Activated T-helper 1 cell treated with anti-CD3 and anti-CD28 coated beads, Interleukin-12 subunit alpha, Interleukin-12 subunit beta, Interleukin-2, Interleukin-4 antibody, amounts not matched to agents 30 ng/mL and 10 ng/mL and 1 ng/mL, durations not matched to agents 14 hours and 24 hours and 36 hours (primary cell): ENCODE results near the gene ZNF507. TPM values are rescaled to one million over a fixed set of nuclear protein-coding genes. Genes with fewer than 3 reads are reported as not detected.
A peak's percentile ranks its signal among the peaks of the same experiment; 100 is the strongest.

Source experiments
- DNase-seq: peaks from one replicate; pipeline ENCODE4 v3.0.0; 2021; ENCODE audit warnings: low spot score
- H3K27ac Mint-ChIP-seq: one replicate; pipeline ENCODE4 v1.8.0; 2021; ENCODE audit warnings: mild to moderate bottlenecking, mixed read lengths
- H3K27me3 Mint-ChIP-seq: one replicate; pipeline ENCODE4 v1.8.0; 2022; ENCODE audit warnings: mild to moderate bottlenecking, moderate library complexity, mixed read lengths; ENCODE audit not compliant: insufficient read depth
- H3K36me3 Mint-ChIP-seq: one replicate; pipeline ENCODE4 v1.8.0; 2021; ENCODE audit warnings: low read depth, mixed read lengths
- H3K4me1 Mint-ChIP-seq: one replicate; pipeline ENCODE4 v1.8.0; 2021; ENCODE audit warnings: low read depth, mixed read lengths
- H3K4me3 Mint-ChIP-seq: one replicate; pipeline ENCODE4 v1.8.0; 2021; ENCODE audit warnings: mild to moderate bottlenecking, moderate library complexity, mixed read lengths
- H3K9me3 Mint-ChIP-seq: one replicate; pipeline ENCODE4 v1.8.0; 2021; ENCODE audit warnings: mixed read lengths
- intact Hi-C: fragments of 100-400 bp; cut with micrococcal nuclease; formaldehyde crosslinking; loops from one replicate; pipeline ENCODE4 v1.15.1; 2024
- total RNA-seq: library from RNA; stranded (reverse); gene quantifications from 2 replicates; pipeline ENCODE4 v1.2.3, GENCODE V29; 2022

ZNF507 gene
- 32.4 and 34.8 TPM in 2 replicates for total RNA-seq

DNA sequence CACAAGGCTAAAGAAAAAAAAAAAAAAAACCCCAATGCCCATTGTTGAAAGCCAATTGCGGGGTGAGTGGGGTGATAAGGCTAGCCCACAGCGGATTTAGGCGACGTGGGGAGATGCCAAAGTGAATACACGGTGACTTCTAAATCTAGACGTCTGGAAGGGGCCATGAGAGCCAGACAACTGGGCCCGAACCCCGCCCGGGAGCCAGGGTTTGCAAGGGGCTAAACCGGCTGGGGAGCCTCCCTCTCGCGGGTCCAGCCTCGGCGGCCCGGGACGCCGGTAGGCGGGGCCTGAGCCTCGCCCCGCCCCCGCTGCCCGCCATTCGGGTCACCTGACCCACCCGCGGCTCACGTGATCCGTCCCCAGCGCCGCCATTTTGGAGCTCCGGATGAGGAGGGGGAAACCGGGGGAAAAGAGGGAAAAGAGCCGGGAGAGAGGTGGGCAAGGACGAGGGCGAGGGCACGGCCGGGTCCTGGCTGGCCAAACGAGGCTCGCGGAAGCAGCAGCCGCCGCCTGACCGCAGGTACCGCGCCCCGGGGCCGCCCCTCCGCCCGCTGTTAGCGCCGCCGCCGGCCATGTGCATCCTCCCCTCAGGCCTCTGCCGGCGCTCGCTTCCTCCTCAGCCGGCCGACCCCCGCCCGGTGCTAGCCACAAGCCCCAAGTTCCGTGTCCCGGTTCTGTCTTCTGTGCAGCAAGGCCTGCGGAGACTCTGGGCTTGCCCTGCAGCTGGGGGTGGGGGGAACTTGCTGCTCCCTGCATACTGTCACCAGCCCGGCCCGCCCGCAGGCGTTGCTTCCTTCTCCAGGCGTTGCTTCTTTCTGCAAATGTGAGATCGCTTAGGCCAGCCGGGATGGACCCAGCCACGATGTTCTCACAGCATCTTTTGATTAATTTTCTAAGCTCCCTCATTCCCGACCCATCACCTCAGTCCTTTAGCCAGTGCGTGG lies at the start of gene ZNF507:
Gene ZNF507 (plus strand): TSS at position 350 of the 947 bp plus-strand sequence. CDS start 7,221 bp downstream, outside the sequence.
- DNase-seq: peak; percentile 82
- Mint-ChIP-seq H3K27me3 (peaks cover 7% of the 10 kb centered on the region), H3K4me3 (peak within 1 kb of the TSS; percentile 96), H3K4me1 (peaks cover 40% of the 10 kb centered on the region), H3K36me3 (peaks cover 28% of the 10 kb centered on the region), H3K27ac (peak within 1 kb of the TSS; percentile 96), H3K9me3 (no peaks in the 10 kb centered on the region)
- intact Hi-C loops: loop anchor here (1.0 to 10.0 kb wide), 4 partner anchors 60 to 1829 kb away; partner anchors contain the start of genes DPY19L3, LSM14A, NUDT19 and PDCD5

DNA sequence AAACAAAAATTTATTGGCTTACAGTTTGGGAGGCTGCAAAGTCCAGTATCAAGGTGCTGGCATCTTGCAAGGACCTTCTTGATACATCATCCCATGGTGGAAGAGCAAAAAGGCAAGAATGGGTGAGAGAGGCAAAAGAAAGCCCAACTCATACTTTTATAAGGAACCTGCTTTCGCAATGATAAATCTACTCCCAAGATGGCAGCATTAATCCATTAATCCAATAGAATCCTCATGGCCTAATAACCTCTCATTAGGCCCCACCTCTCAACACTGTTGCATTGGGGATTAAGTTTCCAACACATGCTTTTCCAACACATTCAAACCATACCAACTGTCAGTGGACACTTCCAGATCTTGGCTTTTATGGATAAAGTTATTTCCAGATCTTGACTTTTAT lies 48.7 kb upstream of the ZNF507 start:
- DNase-seq: no peak
- Mint-ChIP-seq H3K9me3 (no peaks in the 10 kb centered on the region), H3K4me3 (no peak overlapping the region), H3K36me3 (no peaks in the 10 kb centered on the region), H3K27me3 (peaks cover 8% of the 10 kb centered on the region), H3K27ac (no peak overlapping the region), H3K4me1 (no peaks in the 10 kb centered on the region)
- intact Hi-C loops: no loop called here

GRCh38 chr19:32302778-32303177 lies 42.6 kb upstream of the ZNF507 start:
- Mint-ChIP-seq H3K36me3 (no peaks in the 10 kb centered on the region), H3K9me3 (peaks cover 9% of the 10 kb centered on the region), H3K27me3 (peaks cover 8% of the 10 kb centered on the region), H3K4me3 (no peak overlapping the region), H3K27ac (no peak overlapping the region), H3K4me1 (no peaks in the 10 kb centered on the region)
- intact Hi-C loops: no loop called here
- no peak for DNase-seq

DNA sequence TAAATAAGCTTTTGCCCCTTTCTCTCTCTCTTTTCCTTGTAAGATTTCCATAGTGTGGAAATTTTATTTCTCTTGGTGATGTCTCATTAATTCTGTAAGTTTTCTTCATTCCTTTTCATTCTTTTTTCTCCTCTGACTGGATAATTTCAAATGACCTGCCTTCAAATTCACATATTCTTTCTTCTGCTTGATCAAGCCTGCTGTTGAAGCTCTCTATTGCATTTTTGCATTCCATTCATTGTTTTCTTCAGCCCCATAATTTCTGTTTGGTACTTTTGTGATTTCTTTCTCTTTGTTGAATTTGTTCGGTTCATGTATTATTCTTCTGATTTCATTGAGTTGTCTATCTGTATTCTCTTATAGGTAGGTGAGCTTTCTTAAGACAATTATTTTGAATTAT lies 42.2 kb upstream of the ZNF507 start:
- Mint-ChIP-seq H3K4me3 (no peak overlapping the region), H3K9me3 (peaks cover 9% of the 10 kb centered on the region)
- intact Hi-C loops: no loop called here

DNA sequence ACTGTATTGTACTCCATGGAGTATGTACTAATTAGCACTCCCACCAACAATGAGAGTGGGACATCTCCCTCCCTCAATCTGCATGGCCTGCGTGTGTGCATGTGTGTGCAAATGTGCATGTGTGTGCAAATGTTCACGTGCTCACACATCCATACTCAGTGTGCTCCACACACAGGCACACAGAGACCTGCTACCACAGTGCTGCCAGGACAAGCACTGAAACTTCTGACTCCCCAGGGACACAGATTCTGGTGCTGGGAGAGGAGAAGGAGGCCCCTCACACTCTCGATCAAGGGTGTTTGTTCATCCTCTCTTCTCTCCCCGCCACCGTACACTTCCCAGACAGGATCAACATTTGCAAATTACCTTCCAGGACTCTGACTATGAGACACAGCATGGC lies 37.8 kb upstream of the ZNF507 start:
- Mint-ChIP-seq H3K4me1 (no peaks in the 10 kb centered on the region), H3K9me3 (peaks cover 9% of the 10 kb centered on the region), H3K27me3 (no peaks in the 10 kb centered on the region), H3K36me3 (no peaks in the 10 kb centered on the region), H3K27ac (no peak overlapping the region), H3K4me3 (no peak overlapping the region)
- intact Hi-C loops: no loop called here
- no peak for DNase-seq

More for the DNA sequence above, 42.2 kb upstream of the ZNF507 start:
- no peak for DNase-seq
- H3K4me1 Mint-ChIP-seq: no peaks in the 10 kb centered on the region
- no peak overlapping the region for H3K27ac Mint-ChIP-seq
- peaks cover 8% of the 10 kb centered on the region for H3K27me3 Mint-ChIP-seq
- H3K36me3 Mint-ChIP-seq: no peaks in the 10 kb centered on the region

- Mint-ChIP-seq H3K36me3 (no peaks in the 10 kb centered on the region), H3K27ac (no peak overlapping the region), H3K27me3 (no peaks in the 10 kb centered on the region), H3K9me3 (peaks cover 1% of the 10 kb centered on the region), H3K4me1 (no peaks in the 10 kb centered on the region), H3K4me3 (no peak overlapping the region)
- no peak for DNase-seq
- intact Hi-C loops: no loop called here
Observed at GRCh38 chr19:32308431-32309077, 36.9 kb upstream of the ZNF507 start.

DNA sequence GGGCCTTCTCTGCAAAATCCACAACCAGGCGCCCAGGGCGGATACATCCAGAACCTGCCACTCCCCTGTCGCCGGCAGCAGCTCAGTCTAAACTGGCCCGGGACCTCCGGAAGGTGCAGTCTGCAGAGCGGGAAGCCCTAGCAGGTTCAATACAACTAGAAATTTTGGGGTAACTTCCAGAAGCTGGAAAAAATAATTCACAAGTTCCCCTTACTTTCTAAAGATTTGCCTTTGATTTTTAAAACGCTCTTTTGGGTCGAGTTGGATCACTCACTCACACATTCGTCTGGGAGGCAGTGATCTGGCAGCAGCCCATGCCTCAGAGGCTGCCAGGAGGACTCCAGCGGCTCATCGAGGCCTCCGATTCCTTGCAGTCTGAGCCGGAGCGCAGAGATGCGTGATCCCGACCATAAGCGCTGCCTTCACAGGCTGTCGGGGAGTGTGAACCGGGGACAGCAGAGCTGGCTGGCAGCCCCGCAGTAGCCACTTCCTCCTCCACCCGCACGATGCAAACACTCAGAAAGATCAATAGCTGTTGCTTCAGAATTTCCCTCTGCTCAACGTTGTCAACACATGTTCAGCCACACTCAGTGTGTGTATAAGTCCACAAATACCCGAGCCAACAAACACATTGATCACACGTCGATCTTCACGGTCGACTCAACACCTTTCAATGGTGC lies 35.6 kb upstream of the ZNF507 start:
- no peak for DNase-seq
- intact Hi-C loops: no loop called here
- no peaks in the 10 kb centered on the region for H3K4me1 Mint-ChIP-seq
- no peaks in the 10 kb centered on the region for H3K36me3 Mint-ChIP-seq
- no peak overlapping the region for H3K4me3 Mint-ChIP-seq
- no peaks in the 10 kb centered on the region for H3K9me3 Mint-ChIP-seq
- H3K27me3 Mint-ChIP-seq: no peaks in the 10 kb centered on the region
- H3K27ac Mint-ChIP-seq: no peak overlapping the region

DNA sequence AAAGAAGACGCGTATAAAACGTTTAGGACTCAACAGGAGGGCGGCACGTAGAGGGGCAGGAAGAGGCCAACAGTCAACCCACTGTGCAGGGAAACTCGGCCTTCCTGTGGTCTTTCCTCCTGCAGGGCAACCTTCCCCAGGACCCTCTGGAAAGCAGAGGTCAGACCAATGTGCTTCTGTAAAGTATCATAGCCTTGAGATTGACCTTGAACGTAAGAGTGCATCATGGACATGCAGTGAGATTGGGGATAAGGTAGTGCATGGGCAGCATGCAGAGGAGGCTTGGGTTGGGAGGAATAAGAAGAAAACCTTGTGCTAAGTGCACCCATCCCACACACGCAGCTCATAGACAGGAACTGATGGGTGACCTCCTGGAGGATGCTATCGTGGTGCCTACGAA lies 34.0 kb upstream of the ZNF507 start:
- H3K27ac Mint-ChIP-seq: no peak overlapping the region
- H3K36me3 Mint-ChIP-seq: no peaks in the 10 kb centered on the region
- no peak for DNase-seq
- H3K9me3 Mint-ChIP-seq: no peaks in the 10 kb centered on the region
- no peaks in the 10 kb centered on the region for H3K4me1 Mint-ChIP-seq
- peaks cover 4% of the 10 kb centered on the region for H3K27me3 Mint-ChIP-seq
- intact Hi-C loops: no loop called here
- H3K4me3 Mint-ChIP-seq: no peak overlapping the region

- no peak for DNase-seq
- Mint-ChIP-seq H3K27ac (no peak overlapping the region), H3K36me3 (no peaks in the 10 kb centered on the region), H3K4me1 (no peaks in the 10 kb centered on the region), H3K27me3 (peaks cover 7% of the 10 kb centered on the region), H3K9me3 (no peaks in the 10 kb centered on the region), H3K4me3 (no peak overlapping the region)
- intact Hi-C loops: no loop called here
Observed at GRCh38 chr19:32313569-32314265, 31.7 kb upstream of the ZNF507 start.

- no peak for DNase-seq
- Mint-ChIP-seq H3K4me3 (no peak overlapping the region), H3K27ac (no peak overlapping the region), H3K9me3 (no peaks in the 10 kb centered on the region), H3K4me1 (no peaks in the 10 kb centered on the region), H3K27me3 (peaks cover 7% of the 10 kb centered on the region), H3K36me3 (no peaks in the 10 kb centered on the region)
- intact Hi-C loops: no loop called here
Observed at GRCh38 chr19:32316034-32316433, 29.4 kb upstream of the ZNF507 start.

DNA sequence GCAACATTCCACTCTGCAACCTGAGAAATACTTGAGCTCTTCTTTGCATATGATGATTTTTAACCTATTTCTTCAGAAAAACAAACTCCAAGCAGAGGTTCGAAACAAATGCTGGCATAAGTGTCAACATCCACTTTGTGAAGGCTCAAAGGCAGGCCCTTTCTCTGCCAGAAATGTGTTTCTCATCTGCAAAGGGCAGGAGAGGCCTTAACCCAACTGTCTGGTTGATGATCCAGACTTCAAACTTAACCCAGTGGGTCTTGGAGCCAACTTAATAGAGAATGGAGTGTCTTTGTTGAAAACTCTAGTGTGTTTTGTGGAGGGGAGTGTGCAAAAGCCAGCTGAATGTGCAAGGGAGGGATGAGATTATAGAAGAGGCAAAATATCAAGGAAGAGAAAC lies 28.3 kb upstream of the ZNF507 start:
- intact Hi-C loops: no loop called here
- Mint-ChIP-seq H3K9me3 (no peaks in the 10 kb centered on the region), H3K36me3 (no peaks in the 10 kb centered on the region), H3K27ac (no peak overlapping the region), H3K4me1 (no peaks in the 10 kb centered on the region), H3K4me3 (no peak overlapping the region), H3K27me3 (peaks cover 10% of the 10 kb centered on the region)
- DNase-seq: no peak

- H3K4me1 Mint-ChIP-seq: no peaks in the 10 kb centered on the region
- peaks cover 10% of the 10 kb centered on the region for H3K27me3 Mint-ChIP-seq
- no peak for DNase-seq
- no peak overlapping the region for H3K27ac Mint-ChIP-seq
- H3K9me3 Mint-ChIP-seq: no peaks in the 10 kb centered on the region
- intact Hi-C loops: no loop called here
- no peaks in the 10 kb centered on the region for H3K36me3 Mint-ChIP-seq
- H3K4me3 Mint-ChIP-seq: no peak overlapping the region
Observed at GRCh38 chr19:32318884-32319520, 26.4 kb upstream of the ZNF507 start.
